ENCODE data around the gene GDNF. TPM values are rescaled to one million over a fixed set of nuclear protein-coding genes. Genes with fewer than 3 reads are reported as not detected.

The GDNF gene
- total RNA-seq, 1 donor from 2014 or later: 0.30 TPM

- intact Hi-C loops (cut with DNase I): no loop called here
- no peak for DNase-seq (ENCODE audit: low spot score)
Measured at GRCh38 chr5:37850226-37850865, 10.5 kb upstream of the GDNF start.

DNA sequence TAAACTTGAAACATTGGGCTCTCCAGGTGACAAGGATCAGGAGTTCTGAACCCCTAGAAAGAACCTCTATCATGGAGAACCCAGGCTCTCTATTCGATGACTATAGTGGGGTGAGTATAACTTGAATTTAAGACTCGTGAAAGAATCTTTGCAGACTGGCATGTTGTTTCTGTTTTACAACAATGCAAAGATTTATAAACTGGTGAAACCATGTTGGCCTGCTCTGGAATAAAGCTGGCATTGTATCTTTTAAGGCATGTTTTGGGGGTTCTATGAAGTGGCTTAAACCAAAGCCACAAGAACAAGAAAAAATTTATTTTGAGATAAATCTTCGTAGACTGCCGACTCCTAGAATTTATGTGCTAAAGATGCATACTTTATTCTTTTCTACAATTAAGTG lies 9.8 kb upstream of the GDNF start:
- DNase-seq (ENCODE audit: low spot score): no peak
- intact Hi-C loops (cut with DNase I): no loop called here

DNA sequence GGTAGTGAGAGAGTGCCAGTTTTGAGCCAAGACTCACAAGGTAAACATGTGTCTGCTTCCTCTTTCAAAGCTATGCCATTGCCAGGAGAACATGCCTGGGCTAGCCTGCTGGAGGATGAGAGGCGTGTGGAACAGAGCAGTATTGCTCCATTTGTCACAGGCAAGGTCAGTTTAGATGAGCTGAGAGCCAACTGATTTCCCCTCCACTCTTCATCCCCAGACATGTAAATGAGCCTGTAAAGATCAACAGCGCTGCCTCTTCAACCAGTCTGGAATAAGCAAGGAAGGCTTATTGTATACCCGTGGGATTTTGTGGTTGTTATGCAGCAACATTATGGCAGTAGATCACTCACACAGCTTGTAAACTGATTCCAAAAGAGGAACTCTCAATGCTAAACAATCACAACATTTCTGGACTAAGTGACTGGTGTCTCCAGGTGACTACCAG lies 8.2 kb upstream of the GDNF start:
- intact Hi-C loops (cut with DNase I): no loop called here
- no peak for DNase-seq (ENCODE audit: low spot score)

DNA sequence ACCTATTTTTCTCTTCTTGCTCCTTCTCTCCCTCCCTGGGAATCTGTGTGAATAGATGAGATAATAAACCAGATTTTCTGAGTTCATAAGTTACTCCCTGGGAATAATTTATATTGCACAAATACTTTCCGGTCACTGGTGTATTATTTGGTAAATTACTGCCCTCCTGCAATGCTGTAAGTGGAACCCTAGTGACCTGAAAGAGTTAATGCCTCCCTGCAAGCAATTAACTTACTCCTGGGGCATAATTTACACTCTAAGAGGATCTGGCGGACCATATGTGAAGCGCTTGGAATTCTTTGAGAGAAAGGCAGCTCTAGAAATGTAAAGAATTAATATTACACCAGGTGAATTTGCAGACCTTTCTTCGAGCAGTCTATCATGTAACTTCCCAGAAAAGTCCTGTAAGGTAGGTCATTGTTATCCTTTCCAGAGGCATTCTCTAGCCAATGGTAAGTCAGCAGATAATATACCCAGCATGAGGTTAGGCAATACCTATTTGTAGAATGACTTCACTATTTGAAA lies 7.0 kb upstream of the GDNF start:
- no peak for DNase-seq (ENCODE audit: low spot score)
- intact Hi-C loops (cut with DNase I): no loop called here

GRCh38 chr5:37844009-37844408 lies 4.2 kb upstream of the GDNF start:
- DNase-seq (ENCODE audit: low spot score): no peak
- intact Hi-C loops (cut with DNase I): no loop called here

DNA sequence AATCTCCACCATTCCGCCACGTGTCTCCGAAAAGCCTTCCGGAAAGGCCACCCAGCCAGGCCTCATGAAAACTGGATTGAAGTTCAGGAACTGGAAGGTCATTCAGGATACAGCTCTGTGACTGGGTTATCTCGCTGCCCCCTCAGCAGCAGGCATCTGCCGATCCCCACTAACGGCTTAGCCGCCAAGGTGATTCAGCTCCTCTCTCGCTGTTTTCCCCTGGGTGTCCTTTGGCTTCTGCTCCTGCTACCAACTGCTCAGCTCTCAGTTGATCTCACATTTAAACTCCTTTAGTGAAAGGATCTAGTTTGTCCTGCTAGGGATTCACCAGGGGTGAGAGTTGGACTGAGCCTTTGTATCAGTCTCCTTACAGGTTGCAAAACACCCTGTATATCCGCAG lies 2.2 kb upstream of the GDNF start:
- intact Hi-C loops (cut with DNase I): no loop called here

GRCh38 chr5:37841203-37841602 lies 1.4 kb upstream of the GDNF start:
- DNase-seq (ENCODE audit: low spot score): no peak
- intact Hi-C loops (cut with DNase I): no loop called here

More for the DNA sequence above, 2.2 kb upstream of the GDNF start:
- DNase-seq (ENCODE audit: low spot score): no peak

DNA sequence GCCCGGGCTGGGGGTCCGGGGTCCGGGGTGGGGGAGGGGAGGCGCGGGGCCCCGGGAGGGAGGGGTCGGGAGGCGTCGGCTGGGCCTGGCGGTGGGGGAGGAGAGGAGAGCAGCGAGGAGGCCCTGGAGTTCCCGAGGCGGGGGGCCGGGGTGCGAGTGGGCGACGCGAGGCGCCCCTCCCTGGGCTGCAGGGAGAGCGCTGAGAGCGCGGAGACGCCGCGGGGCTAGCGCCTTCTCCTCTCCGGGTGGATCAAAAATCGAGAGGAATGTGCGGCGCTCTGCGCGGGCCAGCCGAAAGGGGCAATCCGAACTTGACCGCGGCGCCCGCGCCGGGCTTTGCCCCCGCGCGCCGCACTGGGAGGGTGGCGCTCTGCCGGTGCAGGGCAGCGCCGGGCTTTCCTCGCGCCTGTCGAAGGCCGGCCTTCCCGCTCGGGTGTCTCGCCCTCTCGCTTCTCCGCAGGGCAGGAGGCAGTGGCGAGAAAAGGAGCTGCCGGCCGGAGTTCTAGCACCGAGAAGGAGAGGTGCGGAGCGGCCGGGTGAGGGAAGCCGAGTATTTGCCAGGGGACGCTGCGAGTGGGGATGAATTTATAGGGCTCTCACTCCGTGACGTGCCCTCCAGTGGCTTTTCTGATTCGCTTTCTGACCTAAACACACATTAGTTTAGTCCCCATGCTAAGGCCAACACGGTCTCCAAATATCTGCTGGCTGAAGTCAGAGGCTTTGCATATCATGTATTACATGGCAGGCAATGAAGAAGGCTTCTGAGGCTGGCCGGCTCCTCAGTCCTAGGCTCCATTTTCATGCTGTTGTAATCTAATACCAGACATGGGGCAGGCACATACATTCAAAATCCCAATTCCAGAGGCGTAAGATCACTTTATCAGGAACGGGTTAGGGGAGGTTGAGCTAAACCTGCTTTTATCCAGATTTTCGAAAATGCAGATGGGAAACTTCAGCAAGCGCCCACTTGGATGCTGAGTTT lies 503 bp upstream of the GDNF start:
- no peak for DNase-seq (ENCODE audit: low spot score)
- intact Hi-C loops (cut with DNase I): no loop called here

DNA sequence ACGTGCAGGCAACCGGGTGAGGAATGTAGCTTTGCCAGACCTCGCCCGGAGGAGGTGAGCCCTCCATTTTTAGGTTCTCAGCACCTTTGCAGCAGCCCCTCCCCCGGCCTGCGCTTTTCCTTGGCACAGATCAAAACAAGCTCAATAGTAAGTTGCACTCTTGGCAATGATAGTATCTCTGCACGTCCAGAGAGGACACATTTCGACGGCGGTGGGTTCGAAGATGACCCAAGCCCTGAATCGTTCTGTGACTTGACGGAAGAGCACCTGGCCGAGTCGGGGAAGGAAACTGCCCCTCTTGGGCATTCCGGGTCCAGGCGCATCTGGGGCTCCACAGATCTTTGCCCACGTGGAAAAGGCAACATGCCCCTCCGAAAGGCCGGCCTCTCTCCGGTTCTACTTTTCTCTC lies 904 bp downstream of the GDNF start:
- intact Hi-C loops (cut with DNase I): loop anchor here (5.0 kb wide), 1 partner anchor 78 kb away; no protein-coding TSS in a partner anchor
- DNase-seq (ENCODE audit: low spot score): no peak

GRCh38 chr5:37838152-37838932 lies 1.5 kb downstream of the GDNF start:
- intact Hi-C loops (cut with DNase I): loop anchor here (5.0 kb wide), 1 partner anchor 79 kb away; no protein-coding TSS in a partner anchor
- DNase-seq (ENCODE audit: low spot score): no peak

DNA sequence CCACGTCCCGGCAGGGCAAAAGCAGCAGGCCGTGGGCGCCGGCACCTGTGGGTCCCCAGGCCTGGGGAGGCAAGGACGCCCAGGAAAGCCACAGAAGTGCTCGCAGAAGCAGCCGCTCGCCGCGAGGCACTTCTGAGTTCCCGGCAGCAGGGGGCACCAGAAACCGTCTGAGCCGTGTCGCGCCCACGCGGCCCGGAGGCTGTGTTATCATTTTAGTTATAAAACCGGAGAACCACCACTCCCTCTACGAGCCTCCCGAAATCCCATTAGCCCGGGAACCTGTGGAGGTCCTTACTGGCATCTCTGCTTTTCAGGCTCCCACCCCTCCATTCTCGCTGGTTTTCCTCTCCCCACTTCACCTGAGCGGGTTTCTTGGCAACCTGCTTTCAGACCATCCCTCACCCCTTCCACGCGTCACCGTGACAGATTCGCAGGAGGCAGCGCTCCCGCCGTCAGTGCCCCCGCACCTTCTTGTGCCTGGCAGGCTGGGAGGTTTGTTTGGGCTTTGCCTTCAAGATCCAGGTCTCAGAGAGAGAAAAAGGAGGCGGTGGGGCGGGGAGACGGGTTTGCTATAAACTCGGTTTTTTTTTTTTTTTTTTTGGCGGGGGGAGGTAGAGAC lies 2.3 kb downstream of the GDNF start:
- no peak for DNase-seq (ENCODE audit: low spot score)
- intact Hi-C loops (cut with DNase I): loop anchor here (1.0 to 5.0 kb wide), 2 partner anchors 80 to 355 kb away; no protein-coding TSS in a partner anchor

DNA sequence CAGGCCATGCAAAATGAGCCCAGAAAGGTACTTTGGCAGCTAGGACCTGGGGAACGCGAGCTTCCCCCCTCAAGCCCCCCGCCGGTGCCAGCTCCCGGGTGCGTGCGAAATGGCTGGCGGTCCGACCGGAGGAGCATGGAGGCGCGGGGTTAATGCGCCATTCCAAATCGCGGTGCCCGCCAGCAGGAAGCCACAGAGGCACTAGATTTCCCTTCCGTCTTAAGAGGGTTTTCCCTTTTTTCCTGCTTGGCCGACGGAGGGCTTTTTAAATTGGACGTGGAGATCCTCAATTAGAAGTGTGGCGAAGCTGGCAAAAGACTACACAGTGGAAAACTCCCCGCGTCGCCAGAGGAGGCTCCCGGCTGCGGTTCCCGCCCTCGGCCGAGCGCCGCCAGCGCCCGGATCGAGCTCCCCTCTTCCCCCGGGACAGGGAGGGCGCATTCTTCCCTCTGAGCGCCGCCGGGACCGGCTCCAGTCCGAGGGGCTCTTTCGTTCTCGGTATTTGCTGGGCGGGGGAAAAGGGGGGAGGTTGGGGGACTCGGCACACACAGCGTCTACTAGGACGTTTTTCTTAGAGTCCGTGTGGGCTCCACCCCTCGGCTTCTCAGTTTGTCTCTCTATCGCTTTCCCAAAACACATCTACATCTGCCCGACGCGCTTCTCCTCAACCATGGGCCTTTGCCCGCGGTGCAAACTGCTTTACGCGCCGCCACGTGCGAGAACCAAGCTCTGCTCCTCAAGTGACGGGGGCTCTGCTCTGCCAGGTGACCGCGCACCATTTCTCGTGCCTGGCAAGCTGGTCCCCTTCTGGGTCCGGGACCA lies 3.0 kb downstream of the GDNF start:
- intact Hi-C loops (cut with DNase I): loop anchor here (1.0 to 5.0 kb wide), 2 partner anchors 80 to 355 kb away; no protein-coding TSS in a partner anchor
- no peak for DNase-seq (ENCODE audit: low spot score)

GRCh38 chr5:37836235-37836591 lies 3.6 kb downstream of the GDNF start:
- DNase-seq (ENCODE audit: low spot score): no peak
- intact Hi-C loops (cut with DNase I): loop anchor here (5.0 kb wide), 1 partner anchor 81 kb away; no protein-coding TSS in a partner anchor

DNA sequence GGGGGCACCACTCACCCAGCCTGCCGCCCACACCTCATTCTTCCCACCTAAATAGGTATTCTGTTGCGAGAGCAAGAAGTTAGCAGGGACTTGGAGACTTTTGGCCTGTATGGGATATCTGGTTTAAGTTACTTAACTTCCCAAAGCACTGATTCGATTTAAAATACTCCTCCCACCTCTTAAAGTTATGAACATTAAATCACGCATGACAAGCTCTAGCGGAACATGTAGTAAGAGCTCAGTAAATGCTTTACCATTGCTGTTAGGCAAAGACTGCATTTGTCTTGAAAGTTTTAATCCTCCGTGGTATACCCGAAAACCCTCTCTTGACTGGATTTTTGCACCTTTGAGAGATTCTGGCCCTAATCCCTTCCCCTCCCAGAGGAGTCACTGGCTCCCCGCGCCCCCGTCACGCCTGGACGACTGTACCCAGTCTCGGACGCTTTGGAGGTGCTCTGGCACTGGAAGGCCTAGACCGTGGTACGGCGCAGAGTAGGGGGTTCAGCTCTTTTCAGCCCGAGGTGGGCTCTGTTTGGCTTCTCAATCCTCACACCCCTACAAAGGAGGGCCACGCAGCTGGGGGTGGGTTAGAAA lies 4.4 kb downstream of the GDNF start:
- DNase-seq (ENCODE audit: low spot score): no peak
- intact Hi-C loops (cut with DNase I): loop anchor here (5.0 kb wide), 1 partner anchor 82 kb away; no protein-coding TSS in a partner anchor

DNA sequence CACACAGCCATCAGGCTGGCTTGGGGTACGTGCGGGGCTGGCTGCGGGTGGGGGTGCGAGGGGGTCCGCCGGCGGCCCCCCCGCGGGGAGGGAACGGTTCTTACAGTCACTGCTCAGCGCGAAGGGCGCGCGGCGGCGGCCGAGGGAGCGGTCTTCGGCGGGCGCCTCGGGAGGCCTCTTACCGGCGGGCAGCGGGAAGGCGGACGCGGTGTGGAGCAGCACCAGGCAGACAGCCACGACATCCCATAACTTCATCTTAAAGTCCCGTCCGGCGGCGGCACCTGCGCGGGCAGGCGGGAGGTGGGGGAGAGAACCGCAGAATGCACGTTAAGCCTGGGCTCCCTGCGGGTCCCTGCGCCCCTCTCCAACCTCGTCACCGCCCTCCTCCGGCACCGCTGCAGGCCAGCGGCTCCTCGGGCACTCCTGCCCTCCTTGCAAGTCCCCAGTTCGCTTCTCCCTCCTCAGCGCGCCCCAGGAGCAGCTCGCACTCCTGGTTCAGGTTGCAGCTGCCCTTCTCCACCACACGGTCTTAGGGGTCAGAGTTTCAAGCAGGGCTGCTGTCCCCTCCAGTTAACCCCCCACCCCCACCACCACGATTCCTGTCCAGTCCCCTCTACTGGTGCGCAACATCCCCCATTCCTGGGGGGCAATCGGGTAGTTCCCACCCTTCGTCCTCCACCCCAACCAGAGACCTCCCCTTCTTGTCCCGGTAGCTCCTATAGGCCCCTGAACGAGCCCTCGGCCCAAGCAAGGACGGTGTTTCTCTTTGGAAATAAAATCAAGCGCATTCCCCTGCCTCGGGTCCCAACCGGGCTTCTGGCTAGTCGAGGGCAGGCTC lies 5.1 kb downstream of the GDNF start:
- no peak for DNase-seq (ENCODE audit: low spot score)
- intact Hi-C loops (cut with DNase I): loop anchor here (5.0 kb wide), 1 partner anchor 83 kb away; no protein-coding TSS in a partner anchor

DNA sequence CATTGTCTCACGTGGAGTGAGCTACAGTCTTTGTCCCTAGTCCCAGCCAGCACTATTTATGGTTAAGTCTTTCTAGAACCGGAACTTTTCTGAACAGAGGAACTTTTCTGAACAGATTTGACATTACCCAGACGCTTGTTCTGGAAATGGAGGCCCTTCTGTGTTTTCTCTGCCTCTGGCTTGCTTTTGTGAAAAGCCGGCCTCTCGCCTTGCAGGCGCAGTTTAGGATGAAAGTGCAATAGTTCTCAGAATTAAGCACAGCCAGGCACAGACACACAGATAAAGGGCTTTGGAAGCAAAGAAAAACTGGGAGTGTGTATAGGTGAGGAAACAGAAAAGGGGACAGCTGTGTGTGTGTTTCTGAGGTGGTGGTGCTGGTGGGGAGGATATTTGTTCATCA lies 5.9 kb downstream of the GDNF start:
- no peak for DNase-seq (ENCODE audit: low spot score)
- intact Hi-C loops (cut with DNase I): no loop called here

All from cardiac septum (tissue), 1 donor.